ENCODE data around the gene UBALD1. TPM values are rescaled to one million over a fixed set of nuclear protein-coding genes. Genes with fewer than 3 reads are reported as not detected.
A peak's percentile ranks its signal among the peaks of the same experiment; 100 is the strongest.

UBALD1 gene
- total RNA-seq, 1 donor from 2014 or later = 54.6 TPM

- no peaks in the 10 kb centered on the region for H3K36me3 Mint-ChIP-seq (ENCODE audit: unreplicated experiment)
- TF ChIP-seq CTCF (IDR thresholded peaks at IDR 0.05; ENCODE audit: partially characterized antibody, unreplicated experiment) = no peak
- peaks cover 17% of the 10 kb centered on the region for H3K4me1 Mint-ChIP-seq (ENCODE audit: low read depth, unreplicated experiment)
- peaks cover 1% of the 10 kb centered on the region for H3K27me3 Mint-ChIP-seq (ENCODE audit: unreplicated experiment)
- peak overlapping the region; percentile 6 for H3K4me3 Mint-ChIP-seq (ENCODE audit: unreplicated experiment)
- H3K27ac Mint-ChIP-seq (ENCODE audit: unreplicated experiment) = peak overlapping the region; percentile 62
- no peak for DNase-seq
- H3K9me3 Mint-ChIP-seq (ENCODE audit: unreplicated experiment) = peaks cover 3% of the 10 kb centered on the region
Measured at GRCh38 chr16:4639899-4640509, 25.3 kb upstream of the UBALD1 start.

DNA sequence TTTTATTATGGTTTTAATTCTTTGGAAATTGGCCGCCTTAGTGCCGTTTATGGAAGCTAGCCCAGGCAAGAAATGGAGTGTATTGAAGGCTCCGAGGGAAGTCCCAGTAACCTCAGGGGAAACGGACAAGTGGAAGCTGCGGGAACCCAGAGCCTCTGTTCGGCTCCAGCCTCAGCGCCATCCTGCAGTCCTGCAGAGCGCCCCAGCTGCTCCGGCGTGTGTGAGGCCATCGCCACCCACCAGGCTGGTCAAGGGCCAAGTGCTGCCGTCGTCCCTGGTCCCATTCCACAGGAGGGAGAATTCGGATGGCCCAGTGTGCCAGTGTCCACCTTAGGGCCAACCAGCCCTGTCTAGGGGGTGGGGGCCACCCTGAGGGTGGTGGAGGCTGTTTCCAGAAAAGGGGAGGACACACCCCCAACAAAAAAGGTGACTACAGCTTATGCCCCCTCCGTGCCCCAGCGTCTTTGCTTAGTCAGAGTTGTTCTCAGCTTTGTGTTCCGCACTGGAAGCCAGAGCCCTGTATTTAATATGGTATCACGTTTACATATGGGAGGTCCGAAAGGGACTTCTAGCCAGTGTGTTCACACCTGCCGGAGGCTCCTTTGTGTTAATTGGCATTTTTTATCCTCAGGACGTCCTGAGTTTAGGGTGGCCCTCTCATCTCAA lies 22.9 kb upstream of the UBALD1 start:
- Mint-ChIP-seq H3K4me1 (ENCODE audit: low read depth, unreplicated experiment) (peaks cover 23% of the 10 kb centered on the region), H3K9me3 (ENCODE audit: unreplicated experiment) (peaks cover 3% of the 10 kb centered on the region), H3K27me3 (ENCODE audit: unreplicated experiment) (peaks cover 1% of the 10 kb centered on the region), H3K36me3 (ENCODE audit: unreplicated experiment) (no peaks in the 10 kb centered on the region), H3K27ac (ENCODE audit: unreplicated experiment) (peak overlapping the region; percentile 43), H3K4me3 (ENCODE audit: unreplicated experiment) (no peak overlapping the region)
- TF ChIP-seq CTCF (IDR thresholded peaks at IDR 0.05; ENCODE audit: partially characterized antibody, unreplicated experiment) = no peak
- no peak for DNase-seq

GRCh38 chr16:4636196-4636595 lies 21.5 kb upstream of the UBALD1 start:
- no peak for DNase-seq
- H3K4me3 Mint-ChIP-seq (ENCODE audit: unreplicated experiment) = peak overlapping the region; percentile 54
- H3K27me3 Mint-ChIP-seq (ENCODE audit: unreplicated experiment) = peaks cover 1% of the 10 kb centered on the region
- peaks cover 5% of the 10 kb centered on the region for H3K9me3 Mint-ChIP-seq (ENCODE audit: unreplicated experiment)
- TF ChIP-seq CTCF (IDR thresholded peaks at IDR 0.05; ENCODE audit: partially characterized antibody, unreplicated experiment) = no peak
- peak overlapping the region; percentile 93 for H3K27ac Mint-ChIP-seq (ENCODE audit: unreplicated experiment)
- no peaks in the 10 kb centered on the region for H3K36me3 Mint-ChIP-seq (ENCODE audit: unreplicated experiment)
- peaks cover 24% of the 10 kb centered on the region for H3K4me1 Mint-ChIP-seq (ENCODE audit: low read depth, unreplicated experiment)

GRCh38 chr16:4634768-4635167 lies 20.1 kb upstream of the UBALD1 start:
- peak overlapping the region; percentile 87 for H3K27ac Mint-ChIP-seq (ENCODE audit: unreplicated experiment)
- no peak for TF ChIP-seq CTCF (IDR thresholded peaks at IDR 0.05; ENCODE audit: partially characterized antibody, unreplicated experiment)
- peaks cover 1% of the 10 kb centered on the region for H3K27me3 Mint-ChIP-seq (ENCODE audit: unreplicated experiment)
- peaks cover 23% of the 10 kb centered on the region for H3K4me1 Mint-ChIP-seq (ENCODE audit: low read depth, unreplicated experiment)
- DNase-seq = no peak
- H3K36me3 Mint-ChIP-seq (ENCODE audit: unreplicated experiment) = no peaks in the 10 kb centered on the region
- H3K4me3 Mint-ChIP-seq (ENCODE audit: unreplicated experiment) = peak overlapping the region; percentile 34
- H3K9me3 Mint-ChIP-seq (ENCODE audit: unreplicated experiment) = peaks cover 5% of the 10 kb centered on the region

All from glutamatergic neuron (in vitro differentiated cells).